ENCODE results near the gene CHD9NB. TPM values are rescaled to one million over a fixed set of nuclear protein-coding genes. Genes with fewer than 3 reads are reported as not detected.
A peak's percentile ranks its signal among the peaks of the same experiment; 100 is the strongest.

Gene CHD9NB
- total and polyA plus RNA-seq, 10 of the 15 experiments (the other 5 are each of a cell fraction or from before 2014, with no cell fraction given), result 0.14 to 1.6 (median 0.73) TPM

GRCh38 chr16:53068423-53068833 is 15.7 kb upstream of the CHD9NB start (continued):
- TF ChIP-seq, protein P1, sequence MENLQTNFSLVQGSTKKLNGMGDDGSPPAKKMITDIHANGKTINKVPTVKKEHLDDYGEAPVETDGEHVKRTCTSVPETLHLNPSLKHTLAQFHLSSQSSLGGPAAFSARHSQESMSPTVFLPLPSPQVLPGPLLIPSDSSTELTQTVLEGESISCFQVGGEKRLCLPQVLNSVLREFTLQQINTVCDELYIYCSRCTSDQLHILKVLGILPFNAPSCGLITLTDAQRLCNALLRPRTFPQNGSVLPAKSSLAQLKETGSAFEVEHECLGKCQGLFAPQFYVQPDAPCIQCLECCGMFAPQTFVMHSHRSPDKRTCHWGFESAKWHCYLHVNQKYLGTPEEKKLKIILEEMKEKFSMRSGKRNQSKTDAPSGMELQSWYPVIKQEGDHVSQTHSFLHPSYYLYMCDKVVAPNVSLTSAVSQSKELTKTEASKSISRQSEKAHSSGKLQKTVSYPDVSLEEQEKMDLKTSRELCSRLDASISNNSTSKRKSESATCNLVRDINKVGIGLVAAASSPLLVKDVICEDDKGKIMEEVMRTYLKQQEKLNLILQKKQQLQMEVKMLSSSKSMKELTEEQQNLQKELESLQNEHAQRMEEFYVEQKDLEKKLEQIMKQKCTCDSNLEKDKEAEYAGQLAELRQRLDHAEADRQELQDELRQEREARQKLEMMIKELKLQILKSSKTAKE (IDR thresholded peaks at IDR 0.05; ENCODE audit: low read depth, poor library complexity, severe bottlenecking), result no peak
- no peak for TF ChIP-seq POLR2AphosphoS2 (IDR thresholded peaks at IDR 0.05; ENCODE audit: low read depth, low read length)
- TF ChIP-seq ZNF622 (IDR thresholded peaks at IDR 0.05), result no peak
- no peak for TF ChIP-seq ZNF274 (IDR thresholded peaks at IDR 0.05; ENCODE audit: insufficient read depth, insufficient read length)
- TF ChIP-seq FOXM1 (IDR thresholded peaks at IDR 0.05; ENCODE audit: low read depth, low read length), result no peak
- no peak for TF ChIP-seq POLR2AphosphoS5 (IDR thresholded peaks at IDR 0.05; ENCODE audit: low read length)
- TF ChIP-seq HSF1 (IDR thresholded peaks at IDR 0.05; ENCODE audit: low read depth, low read length), result no peak
- TF ChIP-seq MTA3 (IDR thresholded peaks at IDR 0.05; ENCODE audit: borderline replicate concordance, low read length), result no peak
- peak; percentile 84 for TF ChIP-seq EED (IDR thresholded peaks at IDR 0.05; ENCODE audit: low read depth)
- TF ChIP-seq CREM (IDR thresholded peaks at IDR 0.05; ENCODE audit: low read depth), result 0 out of 2 replicates have a peak, but pooled peaks have one; percentile 20
- no peak for TF ChIP-seq SREBF1 (IDR thresholded peaks at IDR 0.05; ENCODE audit: low read length)
- TF ChIP-seq HCFC1 (IDR thresholded peaks at IDR 0.05; ENCODE audit: low read length), result no peak
- TF ChIP-seq BHLHE40 (IDR thresholded peaks at IDR 0.05; ENCODE audit: borderline replicate concordance in 1 of 2, low read depth in 2 of 2, low read length in 1 of 2), result 0 out of 4 replicates have a peak, but pooled peaks of 1 of the 2 experiments have one; percentile 29
- TF ChIP-seq, protein P2, sequence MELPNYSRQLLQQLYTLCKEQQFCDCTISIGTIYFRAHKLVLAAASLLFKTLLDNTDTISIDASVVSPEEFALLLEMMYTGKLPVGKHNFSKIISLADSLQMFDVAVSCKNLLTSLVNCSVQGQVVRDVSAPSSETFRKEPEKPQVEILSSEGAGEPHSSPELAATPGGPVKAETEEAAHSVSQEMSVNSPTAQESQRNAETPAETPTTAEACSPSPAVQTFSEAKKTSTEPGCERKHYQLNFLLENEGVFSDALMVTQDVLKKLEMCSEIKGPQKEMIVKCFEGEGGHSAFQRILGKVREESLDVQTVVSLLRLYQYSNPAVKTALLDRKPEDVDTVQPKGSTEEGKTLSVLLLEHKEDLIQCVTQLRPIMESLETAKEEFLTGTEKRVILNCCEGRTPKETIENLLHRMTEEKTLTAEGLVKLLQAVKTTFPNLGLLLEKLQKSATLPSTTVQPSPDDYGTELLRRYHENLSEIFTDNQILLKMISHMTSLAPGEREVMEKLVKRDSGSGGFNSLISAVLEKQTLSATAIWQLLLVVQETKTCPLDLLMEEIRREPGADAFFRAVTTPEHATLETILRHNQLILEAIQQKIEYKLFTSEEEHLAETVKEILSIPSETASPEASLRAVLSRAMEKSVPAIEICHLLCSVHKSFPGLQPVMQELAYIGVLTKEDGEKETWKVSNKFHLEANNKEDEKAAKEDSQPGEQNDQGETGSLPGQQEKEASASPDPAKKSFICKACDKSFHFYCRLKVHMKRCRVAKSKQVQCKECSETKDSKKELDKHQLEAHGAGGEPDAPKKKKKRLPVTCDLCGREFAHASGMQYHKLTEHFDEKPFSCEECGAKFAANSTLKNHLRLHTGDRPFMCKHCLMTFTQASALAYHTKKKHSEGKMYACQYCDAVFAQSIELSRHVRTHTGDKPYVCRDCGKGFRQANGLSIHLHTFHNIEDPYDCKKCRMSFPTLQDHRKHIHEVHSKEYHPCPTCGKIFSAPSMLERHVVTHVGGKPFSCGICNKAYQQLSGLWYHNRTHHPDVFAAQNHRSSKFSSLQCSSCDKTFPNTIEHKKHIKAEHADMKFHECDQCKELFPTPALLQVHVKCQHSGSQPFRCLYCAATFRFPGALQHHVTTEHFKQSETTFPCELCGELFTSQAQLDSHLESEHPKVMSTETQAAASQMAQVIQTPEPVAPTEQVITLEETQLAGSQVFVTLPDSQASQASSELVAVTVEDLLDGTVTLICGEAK (IDR thresholded peaks at IDR 0.05; ENCODE audit: borderline replicate concordance), result no peak
- TF ChIP-seq IKZF2 (IDR thresholded peaks at IDR 0.05), result peak; percentile 88 to 92
- peak; percentile 36; the same call in 1 of the 2 replicates for TF ChIP-seq BCL11A (IDR thresholded peaks at IDR 0.05; ENCODE audit: low read depth, low read length)
- TF ChIP-seq, protein P3, sequence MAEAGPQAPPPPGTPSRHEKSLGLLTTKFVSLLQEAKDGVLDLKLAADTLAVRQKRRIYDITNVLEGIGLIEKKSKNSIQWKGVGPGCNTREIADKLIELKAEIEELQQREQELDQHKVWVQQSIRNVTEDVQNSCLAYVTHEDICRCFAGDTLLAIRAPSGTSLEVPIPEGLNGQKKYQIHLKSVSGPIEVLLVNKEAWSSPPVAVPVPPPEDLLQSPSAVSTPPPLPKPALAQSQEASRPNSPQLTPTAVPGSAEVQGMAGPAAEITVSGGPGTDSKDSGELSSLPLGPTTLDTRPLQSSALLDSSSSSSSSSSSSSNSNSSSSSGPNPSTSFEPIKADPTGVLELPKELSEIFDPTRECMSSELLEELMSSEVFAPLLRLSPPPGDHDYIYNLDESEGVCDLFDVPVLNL (IDR thresholded peaks at IDR 0.05; ENCODE audit: low read depth, low read length), result no peak
- TF ChIP-seq SPI1 (IDR thresholded peaks at IDR 0.05; ENCODE audit: borderline replicate concordance, insufficient read depth, low read depth, low read length), result peak; percentile 81; the same call in 1 of the 2 replicates
- TF ChIP-seq ETV6 (conservative IDR thresholded peaks at IDR 0.05 in 1 of 2, IDR thresholded peaks at IDR 0.05 in 1 of 2; ENCODE audit: borderline replicate concordance in 1 of 2, low read depth in 1 of 2), result peak in 1 of 2 experiments; percentile 72; a peak in 2 of 4 replicates
- no peak for TF ChIP-seq LARP7 (IDR thresholded peaks at IDR 0.05)
- no peak for TF ChIP-seq SMC3 (IDR thresholded peaks at IDR 0.05; ENCODE audit: borderline replicate concordance, low read length)
- TF ChIP-seq PAX5 (IDR thresholded peaks at IDR 0.05; ENCODE audit: borderline replicate concordance, low read depth, low read length), result no peak
- no peak for TF ChIP-seq SMAD5 (IDR thresholded peaks at IDR 0.05; ENCODE audit: low read depth)
- no peak for TF ChIP-seq SIX5 (IDR thresholded peaks at IDR 0.05; ENCODE audit: low read depth, low read length, severe bottlenecking)

All from GM12878 (cell line).